ENCODE data around the gene EGFL7.

EGFL7 gene

DNA sequence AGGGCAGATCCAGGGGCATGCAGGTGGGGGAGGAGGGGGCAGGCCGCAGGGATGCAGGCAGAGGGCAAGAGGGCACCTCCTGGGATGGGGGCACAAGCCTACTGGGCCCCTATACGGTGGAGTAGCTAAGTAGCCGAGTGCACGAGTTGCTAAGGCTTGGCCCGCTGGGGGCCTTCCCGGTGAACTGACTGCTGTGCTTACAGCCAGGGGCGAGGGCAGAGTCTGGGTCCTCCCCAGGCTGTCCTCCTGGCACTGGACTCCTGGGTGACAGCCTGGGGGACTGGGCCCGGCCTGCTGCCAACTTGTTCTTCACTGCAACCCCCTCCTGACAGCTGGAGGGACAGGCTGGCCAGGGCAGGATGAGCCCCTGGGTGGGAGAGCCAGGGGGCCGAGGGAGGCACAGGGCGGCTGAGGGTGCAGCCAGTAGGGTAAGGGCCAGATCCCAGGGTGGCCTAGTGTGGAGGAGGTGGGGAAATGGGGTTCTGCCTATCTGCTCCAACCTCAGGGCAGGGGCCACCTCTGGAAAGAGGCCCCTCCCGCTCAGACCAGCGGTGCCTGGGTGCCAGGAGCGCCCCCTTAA, 1.7 kb upstream of the EGFL7 start:
- no peak for DNase-seq (ENCODE audit: low read depth)

DNA sequence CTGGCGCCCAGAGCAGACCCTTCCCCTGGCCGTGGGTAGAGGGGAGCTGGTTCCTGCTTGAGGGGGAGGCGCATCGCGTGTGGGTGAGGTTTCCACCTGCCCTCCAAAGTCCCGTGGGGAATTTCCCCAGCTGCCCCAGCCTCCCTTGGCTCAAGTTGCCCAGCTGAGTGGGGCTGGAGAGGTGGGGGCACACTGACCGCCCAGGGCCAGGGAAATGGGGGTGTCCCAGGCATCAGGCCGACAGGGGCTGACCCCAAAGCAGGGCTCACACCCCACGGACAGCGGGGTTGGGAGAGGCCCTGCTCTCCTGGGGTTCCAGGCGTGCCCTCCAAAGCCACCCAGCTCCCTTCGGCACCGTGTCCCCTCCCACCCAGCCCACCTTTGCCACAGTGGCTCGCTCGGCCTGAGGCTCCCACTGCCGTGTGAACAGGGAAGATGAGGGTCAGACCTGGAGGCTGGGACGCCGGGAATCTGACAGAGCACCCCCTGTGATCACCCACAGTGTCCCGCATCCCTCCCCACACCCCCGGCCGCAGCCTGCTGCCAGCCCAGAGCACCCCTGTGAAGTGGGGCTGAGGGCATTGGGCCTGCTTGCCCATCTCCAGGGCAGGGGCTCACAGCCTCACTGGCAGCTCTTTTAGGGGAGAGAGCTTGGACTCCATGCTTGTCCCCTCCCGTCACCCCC, 933 bp upstream of the EGFL7 start:
- DNase-seq (ENCODE audit: low read depth): no peak

DNA sequence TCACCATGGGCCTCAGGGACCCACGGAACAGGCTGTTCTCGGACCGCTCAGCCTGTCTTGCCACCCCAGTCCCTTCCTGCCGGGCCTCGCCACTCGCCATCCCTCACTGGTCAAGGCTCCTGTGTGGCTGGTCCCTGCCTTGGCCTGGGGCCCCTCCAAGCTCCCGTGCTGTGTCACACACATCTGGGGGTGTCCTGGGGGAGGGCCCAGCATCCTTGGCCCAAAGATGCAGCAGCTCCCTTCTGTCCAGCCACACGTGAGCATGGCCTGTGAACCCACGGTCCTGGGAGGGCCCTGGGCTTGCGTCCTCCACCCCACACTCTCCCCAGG, 425 bp upstream of the EGFL7 start:
- DNase-seq (ENCODE audit: low read depth): no peak

- DNase-seq (ENCODE audit: low read depth): no peak
Observed at GRCh38 chr9:136664000-136664915, 1.5 kb downstream of the EGFL7 start.

DNA sequence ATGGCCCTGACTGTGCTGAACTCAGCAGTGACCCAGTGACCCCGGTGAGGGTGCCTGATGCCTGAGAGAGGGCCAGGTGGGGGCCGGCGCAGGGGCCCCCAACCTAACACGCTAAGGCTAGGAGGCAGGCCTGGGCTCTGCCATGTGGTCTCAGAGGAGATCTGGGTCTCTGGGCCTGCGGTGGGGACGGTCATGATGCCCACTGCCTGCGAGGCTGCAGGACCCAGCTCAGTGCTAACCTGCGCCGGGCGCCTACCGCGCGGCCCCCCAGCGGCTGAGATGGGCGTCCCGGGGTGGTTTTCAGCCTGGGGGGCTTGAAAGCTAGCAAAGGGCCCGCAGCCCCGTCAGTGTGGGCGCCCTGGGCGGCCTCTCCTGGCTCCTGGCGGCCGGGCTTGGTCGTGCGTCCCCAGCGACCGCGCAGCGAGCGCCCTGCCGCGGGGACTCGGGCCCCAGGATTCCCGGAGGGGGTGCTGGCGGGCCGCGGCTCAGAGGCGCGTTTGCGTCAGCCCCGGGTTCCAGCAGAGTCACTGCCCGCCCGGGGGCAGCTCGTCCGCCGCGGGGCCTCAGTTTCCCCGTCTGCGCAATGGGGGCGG, 2.5 kb downstream of the EGFL7 start:
- no peak for DNase-seq (ENCODE audit: low read depth)

DNA sequence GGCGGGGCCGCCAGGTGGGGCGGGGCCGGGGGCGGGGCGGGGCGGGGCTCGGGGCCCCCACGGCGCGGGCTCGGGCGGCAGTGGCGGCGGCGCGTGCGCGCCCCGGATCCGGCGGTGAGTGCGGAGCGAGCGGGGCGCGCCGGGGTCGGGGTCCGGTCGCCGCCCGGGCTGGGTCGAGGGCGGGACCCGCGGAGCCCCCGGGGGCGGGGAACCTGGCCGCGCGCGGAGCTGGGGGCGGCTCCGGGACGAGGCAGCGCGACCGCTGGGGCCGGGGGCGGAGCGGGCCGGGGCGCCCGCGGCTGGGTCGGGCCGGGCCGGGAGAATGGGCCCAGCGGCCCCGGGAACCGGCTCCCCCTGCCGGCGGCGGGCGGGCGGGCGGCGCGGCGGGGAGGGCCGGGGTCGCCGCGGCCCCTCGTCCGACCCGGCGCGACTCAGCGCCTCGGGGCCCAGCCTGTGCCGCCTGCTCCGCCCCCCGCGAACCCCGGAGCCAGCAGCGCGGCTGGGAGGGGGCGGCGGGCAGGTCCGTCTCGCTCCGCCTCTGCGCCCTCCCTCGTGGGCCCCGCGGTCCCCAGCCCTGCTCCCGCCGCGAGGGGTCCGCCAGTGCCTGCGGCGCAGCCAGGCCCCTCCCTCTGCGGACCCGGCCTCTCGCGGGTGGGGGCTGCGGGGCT, 3.1 kb downstream of the EGFL7 start:
- no peak for DNase-seq (ENCODE audit: low read depth)

DNA sequence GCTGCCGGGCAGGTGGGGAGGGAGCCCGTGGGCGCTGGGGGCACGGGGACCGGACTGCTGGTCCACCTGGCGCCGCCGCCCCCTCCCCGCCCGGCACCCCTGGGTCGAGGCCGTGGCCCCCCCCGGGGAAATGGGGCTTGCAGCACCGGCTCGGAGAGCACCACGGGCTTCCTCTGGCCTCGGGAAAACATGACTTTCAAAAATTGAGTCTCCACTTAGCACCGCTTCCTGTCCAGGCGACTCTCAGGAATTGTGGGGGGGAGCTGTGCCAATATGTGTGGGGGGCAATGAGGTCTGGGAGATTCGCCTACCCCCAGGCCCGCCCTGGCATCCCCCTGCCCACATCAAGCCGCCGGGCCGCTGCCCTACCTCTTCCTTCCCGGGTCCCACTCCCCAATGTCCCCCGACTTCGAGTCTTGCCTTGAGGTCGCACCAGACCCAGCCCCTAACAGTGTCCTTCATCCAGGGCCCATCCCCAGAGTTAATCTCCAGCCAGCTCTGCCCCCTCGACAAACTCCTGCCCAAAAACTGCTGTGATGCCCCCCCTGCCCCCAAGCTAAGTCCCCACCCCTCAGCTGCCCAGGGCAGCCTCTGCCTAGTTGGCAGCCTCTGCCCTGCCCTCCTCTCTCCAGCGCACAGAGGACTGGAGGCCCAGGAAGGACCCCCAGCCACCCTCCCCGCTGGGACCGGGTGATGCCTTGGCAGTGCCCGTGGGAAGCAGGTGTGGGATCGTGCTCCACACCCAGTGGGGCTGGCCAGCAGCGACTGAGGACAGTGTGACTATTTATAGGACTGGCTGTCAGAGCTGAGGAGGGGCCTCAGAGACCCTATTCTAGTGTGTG, 3.9 kb downstream of the EGFL7 start:
- no peak for DNase-seq (ENCODE audit: low read depth)

DNA sequence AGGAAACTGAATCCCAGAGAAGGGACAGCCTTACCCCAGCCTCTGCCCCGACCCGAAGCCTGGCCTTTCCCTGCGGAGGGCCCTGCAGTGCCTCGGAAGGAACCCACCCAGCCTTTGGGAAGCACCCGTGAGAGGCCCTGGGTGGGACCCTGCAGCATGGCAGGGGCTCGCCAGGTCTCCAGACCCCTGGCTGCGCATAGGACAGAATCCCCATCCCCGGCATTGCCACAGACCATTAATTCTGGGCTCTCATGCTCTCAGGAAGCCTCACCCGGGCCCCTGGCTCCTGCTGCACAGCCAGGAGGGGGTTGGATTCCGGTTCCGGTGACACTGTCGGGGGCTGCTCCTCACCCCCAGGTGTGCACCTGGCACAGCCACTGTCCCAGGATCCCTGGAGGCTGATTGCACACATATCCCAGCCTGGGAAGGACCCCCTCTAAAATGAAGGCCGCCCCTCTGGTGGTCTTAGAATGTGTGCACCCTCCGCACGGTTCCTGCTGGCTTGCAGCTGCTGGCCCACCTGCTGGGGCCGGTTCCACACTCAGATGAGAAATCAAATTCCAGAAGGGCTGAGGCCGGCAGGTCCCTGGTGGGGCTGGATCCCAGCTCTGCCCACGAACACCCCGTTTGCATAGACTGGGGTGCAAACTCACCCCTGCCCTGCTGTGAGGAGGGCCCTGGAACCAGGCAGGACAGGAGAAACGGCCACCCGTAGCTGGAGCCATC, 4.7 kb downstream of the EGFL7 start:
- DNase-seq (ENCODE audit: low read depth): no peak

- DNase-seq (ENCODE audit: low read depth): no peak
Observed at GRCh38 chr9:136667940-136668760, 5.4 kb downstream of the EGFL7 start.

- DNase-seq (ENCODE audit: low read depth): no peak
Observed at GRCh38 chr9:136668983-136669790, 6.5 kb downstream of the EGFL7 start.

DNA sequence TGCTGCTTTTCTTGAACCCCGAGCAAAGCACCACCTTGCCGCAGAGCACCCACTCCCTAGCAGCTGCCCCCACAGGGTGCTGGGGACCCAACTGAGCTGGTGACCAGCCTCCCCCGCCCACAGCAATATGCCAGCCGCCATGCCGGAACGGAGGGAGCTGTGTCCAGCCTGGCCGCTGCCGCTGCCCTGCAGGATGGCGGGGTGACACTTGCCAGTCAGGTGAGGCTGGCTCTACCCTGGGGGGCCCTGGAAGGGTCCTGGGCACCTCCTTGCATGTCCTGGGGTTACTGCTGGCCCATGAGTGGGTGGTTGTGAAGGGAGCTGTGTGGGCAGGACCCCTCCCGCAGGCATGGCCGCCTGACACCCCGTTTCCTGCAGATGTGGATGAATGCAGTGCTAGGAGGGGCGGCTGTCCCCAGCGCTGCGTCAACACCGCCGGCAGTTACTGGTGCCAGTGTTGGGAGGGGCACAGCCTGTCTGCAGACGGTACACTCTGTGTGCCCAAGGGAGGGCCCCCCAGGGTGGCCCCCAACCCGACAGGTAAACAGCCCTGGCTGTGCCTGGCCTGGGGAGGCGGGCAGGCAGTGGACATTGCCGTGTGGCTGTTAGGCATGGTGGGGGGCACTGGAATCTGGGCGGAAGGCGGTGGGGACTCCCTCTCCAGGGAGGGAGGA, 7.2 kb downstream of the EGFL7 start:
- DNase-seq (ENCODE audit: low read depth): no peak

DNA sequence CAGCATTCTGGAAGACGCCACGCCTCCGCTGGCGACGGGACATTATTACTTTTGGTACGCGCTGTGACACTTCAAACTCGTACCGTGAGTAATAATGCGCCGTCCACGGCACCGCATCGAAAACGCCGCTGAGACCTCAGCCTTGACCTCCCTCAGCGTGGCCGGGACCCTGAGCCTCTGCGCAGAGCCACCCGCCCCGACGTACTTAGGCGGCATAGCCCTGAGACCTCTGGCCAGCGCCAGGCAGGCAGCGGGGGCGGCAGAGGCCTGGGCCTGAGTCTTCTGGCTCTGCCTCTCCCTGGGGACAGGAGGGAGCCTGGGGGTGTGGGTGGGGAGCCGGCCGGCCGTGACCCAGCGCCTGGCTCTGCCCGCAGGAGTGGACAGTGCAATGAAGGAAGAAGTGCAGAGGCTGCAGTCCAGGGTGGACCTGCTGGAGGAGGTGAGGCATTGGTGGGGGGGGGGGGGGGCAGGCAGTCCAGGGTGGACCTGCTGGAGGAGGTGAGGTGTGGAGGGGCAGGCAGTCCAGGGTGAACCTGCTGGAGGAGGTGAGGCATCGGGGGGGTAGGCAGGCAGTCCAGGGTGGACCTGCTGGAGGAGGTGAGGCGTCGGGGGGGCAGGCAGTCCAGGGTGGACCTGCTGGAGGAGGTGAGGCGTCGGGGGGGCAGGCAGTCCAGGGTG, 8.0 kb downstream of the EGFL7 start:
- DNase-seq (ENCODE audit: low read depth): no peak

GRCh38 chr9:136671254-136671614, 8.5 kb downstream of the EGFL7 start:
- no peak for DNase-seq (ENCODE audit: low read depth)

DNA sequence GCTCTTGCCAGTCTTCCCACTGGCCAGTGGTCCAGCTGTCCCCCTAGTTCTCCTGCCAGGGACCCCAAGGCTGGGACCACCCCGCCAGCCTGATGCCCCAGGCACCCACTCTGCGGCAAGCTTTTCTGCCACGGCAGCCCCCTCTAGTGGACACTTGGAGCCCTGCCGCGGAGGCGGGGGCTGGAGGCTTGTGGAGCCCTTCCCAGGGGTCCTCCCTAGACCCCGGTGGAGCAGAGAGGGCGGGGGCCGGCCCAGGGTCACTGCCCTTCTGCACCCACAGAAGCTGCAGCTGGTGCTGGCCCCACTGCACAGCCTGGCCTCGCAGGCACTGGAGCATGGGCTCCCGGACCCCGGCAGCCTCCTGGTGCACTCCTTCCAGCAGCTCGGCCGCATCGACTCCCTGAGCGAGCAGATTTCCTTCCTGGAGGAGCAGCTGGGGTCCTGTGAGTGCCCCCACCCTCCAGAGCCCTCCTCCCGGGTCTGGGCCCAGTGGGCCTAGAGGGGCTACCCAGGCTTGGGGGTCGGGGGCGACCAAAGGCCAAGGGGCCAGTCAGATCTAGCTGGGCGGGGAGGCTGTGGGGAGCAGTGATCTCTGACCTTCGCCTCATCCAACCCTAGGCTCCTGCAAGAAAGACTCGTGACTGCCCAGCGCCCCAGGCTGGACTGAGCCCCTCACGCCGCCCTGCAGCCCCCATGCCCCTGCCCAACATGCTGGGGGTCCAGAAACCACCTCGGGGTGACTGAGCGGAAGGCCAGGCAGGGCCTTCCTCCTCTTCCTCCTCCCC, 9.1 kb downstream of the EGFL7 start:
- no peak for DNase-seq (ENCODE audit: low read depth)

- DNase-seq (ENCODE audit: low read depth): no peak
Observed at GRCh38 chr9:136672431-136673087, 9.8 kb downstream of the EGFL7 start.

Data from stimulated activated CD8-positive, alpha-beta memory T cell treated with anti-CD3 and anti-CD28 coated beads, Interleukin-7, amount 100 ng/mL, for 24 hours (primary cell).